GM12875 (cell line): ENCODE data around the gene ATL3.

ENCODE experiments used
- H3K4me3 ChIP-seq: one replicate; pipeline ENCODE4 v1.5.1; 2011; ENCODE audit warnings: low read depth, low read length, control low read depth
- CTCF ChIP-seq: IDR thresholded peaks from 2 replicates; pipeline ENCODE4 v1.5.1; 2011; ENCODE audit warnings: low read depth, mild to moderate bottlenecking, control low read depth, inconsistent platforms, low read length, moderate library complexity, borderline replicate concordance; ENCODE audit not compliant: insufficient read depth

Gene ATL3

DNA sequence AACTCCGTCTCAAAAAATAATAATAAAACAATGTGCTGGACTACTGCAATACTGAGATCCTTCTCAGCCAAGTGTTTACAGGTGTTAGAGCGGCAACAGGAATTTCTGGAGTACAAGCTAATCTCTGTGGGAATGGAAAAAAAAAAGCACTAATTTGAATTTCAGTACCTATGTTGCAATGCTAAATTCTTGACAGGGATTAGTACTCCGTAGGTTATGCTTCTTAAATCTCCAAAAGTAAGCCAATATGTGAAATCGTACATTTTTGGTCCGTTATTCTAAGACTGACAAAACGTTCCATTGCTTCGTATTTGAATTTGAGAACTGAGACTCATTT lies 1.1 kb downstream of the ATL3 start:
- peak overlapping the region; percentile 76 for H3K4me3 ChIP-seq
- TF ChIP-seq CTCF = no peak

DNA sequence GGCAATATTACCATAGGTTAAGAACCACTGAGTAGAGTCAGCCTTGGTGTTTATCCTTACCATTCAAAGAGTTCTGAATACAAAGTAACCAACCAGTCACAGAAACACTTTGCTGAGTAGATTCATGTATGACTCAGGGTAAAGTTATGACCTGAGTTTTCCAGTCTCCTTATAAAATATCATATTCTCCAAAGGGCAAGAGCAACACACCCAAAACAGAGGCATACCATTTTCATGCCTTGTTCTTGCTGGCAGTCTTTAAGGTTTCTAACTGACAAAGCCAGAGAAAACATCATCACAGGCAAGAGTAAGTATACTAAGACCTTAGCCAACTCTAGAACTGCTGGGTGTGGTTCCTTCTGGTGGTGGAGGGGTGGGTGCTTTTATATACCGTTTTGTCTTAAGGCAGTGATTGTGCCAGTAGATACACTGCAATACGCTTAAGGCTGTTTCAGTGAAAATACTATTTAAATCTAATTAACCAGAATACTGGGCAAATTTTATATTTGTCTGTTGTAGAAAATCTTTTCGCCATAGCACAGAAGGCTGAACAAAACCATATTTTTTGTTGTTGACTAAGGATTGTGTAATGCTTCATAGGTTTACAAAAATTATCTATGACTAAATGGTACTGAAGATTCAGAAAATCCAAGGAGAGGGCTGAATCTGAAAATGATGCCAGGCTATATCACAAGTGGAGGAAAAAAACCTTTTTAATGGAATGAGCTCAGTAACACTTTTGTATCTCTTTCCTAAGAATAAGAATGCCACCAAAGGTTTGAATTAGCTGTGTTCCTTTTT lies 3.0 kb downstream of the ATL3 start:
- H3K4me3 ChIP-seq = no peak overlapping the region
- no peak for TF ChIP-seq CTCF

DNA sequence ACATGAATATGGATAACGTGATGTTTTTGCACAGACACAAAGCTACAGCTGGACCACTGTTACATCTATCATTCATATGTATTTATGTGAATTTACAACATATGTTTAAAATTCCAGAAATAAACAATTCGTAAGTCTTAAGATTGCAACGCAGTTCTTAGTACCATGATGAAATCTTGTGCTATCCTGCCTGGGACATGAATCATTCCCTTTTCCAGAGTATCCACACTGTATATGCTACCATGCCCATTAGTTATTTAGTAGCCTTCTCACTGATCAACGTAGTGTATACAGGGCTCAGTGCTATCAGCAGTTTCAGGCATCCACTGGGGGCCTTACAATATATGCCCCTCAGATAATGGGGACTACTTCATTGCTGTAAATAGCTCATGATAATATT lies 4.3 kb downstream of the ATL3 start:
- no peak overlapping the region for H3K4me3 ChIP-seq
- TF ChIP-seq CTCF = no peak

DNA sequence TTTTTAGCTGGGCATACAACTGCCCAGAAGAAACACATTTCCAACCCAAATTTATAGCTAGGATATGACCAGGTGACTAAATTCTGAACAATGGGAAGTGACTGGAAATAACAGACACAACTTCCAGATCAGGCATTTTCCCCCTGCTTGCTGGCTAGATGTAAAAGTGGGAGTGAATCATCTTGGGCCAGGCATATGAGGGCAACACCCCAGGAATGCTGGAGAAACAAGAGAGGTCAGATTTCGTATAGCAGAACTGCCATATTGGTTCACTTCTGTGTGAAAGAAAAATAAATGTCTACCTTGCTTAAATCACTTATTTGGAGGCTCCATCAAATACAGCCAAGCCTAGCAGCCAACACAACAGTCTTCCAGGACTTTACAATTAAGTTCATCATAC lies 7.4 kb downstream of the ATL3 start:
- no peak for TF ChIP-seq CTCF
- no peak overlapping the region for H3K4me3 ChIP-seq

DNA sequence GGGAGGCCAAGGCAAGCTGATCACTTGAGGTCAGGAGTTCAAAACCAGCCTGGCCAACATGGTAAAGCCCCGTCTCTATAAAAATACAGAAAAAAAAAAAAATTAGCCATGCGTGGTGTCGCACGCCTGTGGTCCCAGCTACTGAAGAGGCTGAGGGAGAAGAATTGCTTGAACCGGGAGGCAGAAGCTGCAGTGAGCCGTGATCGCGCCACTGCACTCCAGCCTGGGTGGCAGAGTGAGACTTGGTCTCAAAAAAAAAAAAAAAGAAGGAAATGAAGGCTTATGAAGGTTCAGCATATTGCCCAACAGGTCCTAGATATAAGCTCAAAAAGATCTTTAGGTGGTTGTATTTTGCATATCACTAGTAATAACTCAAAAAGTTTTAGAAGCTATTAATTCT lies 10.2 kb downstream of the ATL3 start:
- H3K4me3 ChIP-seq = no peak overlapping the region
- no peak for TF ChIP-seq CTCF

GRCh38 chr11:63652671-63653070 lies 18.5 kb downstream of the ATL3 start:
- H3K4me3 ChIP-seq = no peak overlapping the region
- no peak for TF ChIP-seq CTCF

GRCh38 chr11:63643205-63643604 lies 28.0 kb downstream of the ATL3 start:
- TF ChIP-seq CTCF = no peak
- no peak overlapping the region for H3K4me3 ChIP-seq
